ENCODE data around the gene ARHGEF2.

The ARHGEF2 gene

DNA sequence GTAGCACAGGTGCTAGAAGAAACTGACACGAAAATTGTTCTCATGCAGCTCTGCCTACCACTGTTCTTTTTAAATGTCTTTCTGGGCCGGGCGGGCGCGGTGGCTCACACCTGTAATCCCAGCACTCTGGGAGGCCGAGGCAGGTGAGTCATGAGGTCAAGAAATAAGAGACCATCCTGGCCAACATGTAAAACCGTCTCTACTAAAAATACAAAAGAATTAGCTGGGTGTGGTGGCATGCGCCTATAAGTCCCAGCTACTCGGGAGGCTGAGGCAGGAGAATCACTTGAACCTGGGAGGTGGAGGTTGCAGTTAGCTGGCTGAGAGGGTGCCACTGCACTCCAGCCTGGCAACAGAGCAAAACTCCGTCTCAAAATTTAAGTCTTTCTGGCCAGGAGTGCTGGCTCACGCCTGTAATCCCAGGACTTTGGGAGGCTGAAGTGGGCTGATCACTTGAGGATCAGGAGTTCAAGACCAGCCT lies 66.3 kb downstream of the ARHGEF2 start:
- DNase-seq (ENCODE audit: low read depth in 4 of 4, low spot score in 1 of 4) = no peak

DNA sequence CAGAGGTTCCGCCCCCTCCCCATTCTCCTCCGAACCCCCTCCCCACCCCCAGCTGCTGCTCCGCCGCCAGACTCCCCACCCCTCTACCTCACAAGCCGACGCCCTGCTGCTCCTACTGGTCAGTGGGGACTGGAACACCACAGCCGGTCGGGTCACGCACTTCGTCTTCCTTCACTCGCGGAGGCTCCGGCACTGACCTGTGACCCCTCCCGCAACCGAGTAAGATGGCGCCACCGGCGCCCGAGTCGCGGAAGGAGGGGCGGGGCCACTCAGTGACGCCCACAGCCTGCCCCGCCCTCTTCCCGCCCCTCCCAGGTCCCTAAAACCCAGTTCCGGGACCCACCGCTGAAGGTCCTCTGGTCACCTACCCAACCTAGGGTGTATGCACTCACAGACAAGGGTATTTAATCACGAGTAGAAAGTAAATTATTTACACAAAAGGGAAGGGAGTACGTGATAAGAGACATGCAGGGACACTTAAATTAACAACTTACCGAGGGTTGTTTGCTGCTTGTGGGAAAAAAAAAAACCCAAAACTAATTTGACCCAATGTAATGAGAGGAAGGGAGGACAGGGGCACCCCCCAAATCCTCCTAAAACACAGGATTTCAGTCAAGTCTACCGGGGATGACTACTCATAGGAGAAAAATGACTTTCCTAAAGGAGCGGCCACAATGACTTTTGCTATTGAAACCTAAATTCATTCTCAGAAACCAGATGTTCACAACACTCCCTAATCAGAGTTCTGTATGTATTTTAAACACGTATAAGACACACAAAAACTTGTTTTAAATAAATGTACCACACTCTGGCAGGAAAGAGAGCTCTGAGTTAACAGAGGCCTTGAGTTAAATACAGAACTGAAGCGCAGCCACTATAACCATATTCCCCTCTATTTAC lies 66.9 kb downstream of the ARHGEF2 start, which contains the start of gene RIT1:
Gene RIT1 (minus strand): TSS at position 194 of the 900 bp plus-strand sequence. CDS start 588 bp downstream, outside the sequence.
- DNase-seq (ENCODE audit: low read depth in 4 of 4, low spot score in 1 of 4) = peak; percentile 70 to 81 (median 72)

- no peak for DNase-seq (ENCODE audit: low read depth in 4 of 4, low spot score in 1 of 4)
These were observed 67.7 kb downstream of the ARHGEF2 start for GRCh38 chr1:155910621-155911121.

DNA sequence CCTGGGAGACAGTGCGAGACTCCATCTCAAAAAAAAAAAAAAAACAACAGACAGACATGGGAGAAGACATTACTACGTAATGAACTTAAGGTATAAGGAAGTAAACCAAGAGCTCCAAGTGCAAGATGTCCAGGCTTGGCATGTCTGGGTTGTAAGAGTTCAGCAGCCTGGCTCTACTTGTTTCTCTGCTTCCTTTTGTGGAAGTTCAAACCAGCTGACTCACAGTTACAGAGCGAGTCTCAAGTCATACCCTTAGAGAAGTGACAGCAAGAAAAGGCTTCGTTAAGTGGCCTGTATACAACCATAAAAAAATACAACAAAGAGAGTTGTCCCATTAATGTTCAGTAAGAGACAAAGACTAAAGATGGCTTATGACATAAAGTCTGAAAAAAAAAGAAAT lies 68.5 kb downstream of the ARHGEF2 start:
- DNase-seq (ENCODE audit: low read depth in 4 of 4, low spot score in 1 of 4) = no peak

GRCh38 chr1:155904261-155904660 lies 74.1 kb downstream of the ARHGEF2 start:
- no peak for DNase-seq (ENCODE audit: low read depth in 4 of 4, low spot score in 1 of 4)

- DNase-seq (ENCODE audit: low read depth in 4 of 4, low spot score in 1 of 4) = no peak
These were observed 78.2 kb downstream of the ARHGEF2 start for GRCh38 chr1:155900161-155900560.

DNA sequence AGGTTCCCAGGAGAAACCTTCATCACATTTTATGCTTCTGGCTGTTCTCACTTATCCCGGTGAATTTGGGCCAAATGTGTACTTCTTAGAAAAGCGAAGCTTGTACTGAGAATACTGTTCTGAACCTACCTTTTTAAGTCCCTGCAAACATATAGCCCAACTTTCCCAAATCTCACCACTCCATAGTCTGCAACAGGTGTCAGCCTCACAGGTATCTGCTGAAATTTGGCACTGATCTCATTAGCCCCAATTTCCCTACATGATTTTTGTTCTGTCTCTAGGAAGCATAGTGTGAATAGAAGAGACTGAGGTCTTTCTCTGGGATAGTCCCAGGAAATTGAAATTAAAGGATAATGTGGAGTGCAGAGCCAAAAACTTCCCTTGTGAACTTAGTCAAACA lies 78.7 kb downstream of the ARHGEF2 start:
- no peak for DNase-seq (ENCODE audit: low read depth in 4 of 4, low spot score in 1 of 4)

- DNase-seq (ENCODE audit: low read depth in 4 of 4, low spot score in 1 of 4) = no peak
These were observed 79.5 kb downstream of the ARHGEF2 start for GRCh38 chr1:155898888-155899287.

- DNase-seq (ENCODE audit: low read depth in 4 of 4, low spot score in 1 of 4) = no peak
These were observed 80.6 kb downstream of the ARHGEF2 start for GRCh38 chr1:155897746-155898145.
